HCT116 (cell line): ENCODE data around the gene ITPR1. TPM values are rescaled to one million over a fixed set of nuclear protein-coding genes. Genes with fewer than 3 reads are reported as not detected.

Experiments
- ATAC-seq: fragments of 200-7000 bp; cut with Tn5 transposase; 2 replicates; pipeline ENCODE4 v1.9.1; 2020; ENCODE audit warnings: mild to moderate bottlenecking, moderate library complexity
- BruUV-seq: library from RNA; stranded (reverse); fragments of 400-500 nt; replicated peaks from 2 replicates; lab custom pipeline; 2021; lab: Mats Ljungman, UMichigan
- CTCF ChIA-PET: fragments of 300-600 bp; sonication (Branson Sonifier 250); formaldehyde crosslinking; loops from one replicate; lab custom pipeline; 2021; ENCODE audit warnings: antibody characterized with exemption; lab: Charles Lee
- POLR2A ChIA-PET: fragments of 300-600, 350-600 bp; sonication (Branson Sonifier 250); formaldehyde crosslinking; loops from one replicate; lab custom pipeline; 2021; ENCODE audit warnings: antibody characterized with exemption; lab: Charles Lee
- RAD21 ChIA-PET, 2 experiments: fragments of 300-600 bp; sonication (Branson Sonifier 250); formaldehyde crosslinking; loops; one replicate each; lab custom pipeline; 2023; ENCODE audit warnings: low total read pairs in 2 of 2; ENCODE audit not compliant: uncharacterized antibody in 2 of 2, unreplicated experiment in 2 of 2, low non-redundant PET in 1 of 2; lab: Charles Lee
- DNase-seq: peaks from one replicate; pipeline ENCODE4 v3.0.0-alpha.2; 2010; ENCODE audit warnings: low read depth, low spot score
- H2AFZ ChIP-seq: fragments of 200-600 bp; shearing (Covaris generic), sonication (generic); 2 replicates; pipeline ENCODE4 v1.6.1; 2017; ENCODE audit warnings: low read depth, mixed run types, mixed read lengths, antibody characterized with exemption, low read length; ENCODE audit not compliant: poor library complexity, severe bottlenecking
- H3K27ac ChIP-seq: 2 replicates; pipeline ENCODE4 v1.5.1; 2012; ENCODE audit warnings: low read depth, low read length
- H3K27me3 ChIP-seq: fragments of 200-600 bp; sonication (generic); 2 replicates; pipeline ENCODE4 v1.6.1; 2016; ENCODE audit warnings: mixed run types, low read length, mixed read lengths; ENCODE audit not compliant: insufficient read depth
- H3K36me3 ChIP-seq, 2 experiments: fragments of 200-500 bp in 1 of 2; fragments of 200-600 bp in 1 of 2; sonication (Bioruptor generic) in 1 of 2; sonication (generic) in 1 of 2; 2 replicates each; pipeline versions ENCODE4 v1.5.1 to v1.6.1; 2014 to 2016; ENCODE audit warnings: low read length in 2 of 2, inconsistent platforms in 1 of 2, mixed read lengths in 1 of 2, mixed run types in 1 of 2; ENCODE audit not compliant: insufficient read depth in 2 of 2, control insufficient read depth in 1 of 2
- H3K4me1 ChIP-seq, 2 experiments: fragments of 200-600 bp in 1 of 2; sonication (generic) in 1 of 2; 2 replicates each; pipeline versions ENCODE4 v1.5.1 to v1.6.1; 2012 to 2017; ENCODE audit warnings: low read length in 2 of 2, inconsistent platforms in 1 of 2, mild to moderate bottlenecking in 1 of 2, mixed read lengths in 1 of 2, mixed run types in 1 of 2, moderate library complexity in 1 of 2; ENCODE audit not compliant: insufficient read depth in 2 of 2, control insufficient read depth in 1 of 2
- H3K4me2 ChIP-seq: fragments of 200-600 bp; sonication (generic); 2 replicates; pipeline ENCODE4 v1.6.1; 2017; ENCODE audit warnings: mixed run types, low read length, mixed read lengths
- H3K4me3 ChIP-seq, 2 experiments: fragments of 200-600 bp in 1 of 2; sonication (generic) in 1 of 2; replicated peaks in 1 of 2; 2 replicates each; pipeline ENCODE4 v1.5.1; 2011 to 2016; ENCODE audit warnings: low read length in 2 of 2, control low read depth in 1 of 2, low read depth in 1 of 2, mild to moderate bottlenecking in 1 of 2, mixed read lengths in 1 of 2, mixed run types in 1 of 2
- H3K79me2 ChIP-seq: fragments of 200-600 bp; sonication (generic); 2 replicates; pipeline ENCODE4 v1.6.1; 2017; ENCODE audit warnings: mild to moderate bottlenecking, mixed run types, low read length, moderate library complexity, mixed read lengths; ENCODE audit not compliant: insufficient read depth
- H3K9ac ChIP-seq: fragments of 200-600 bp; sonication (generic); 2 replicates; pipeline ENCODE4 v1.6.1; 2016; ENCODE audit warnings: low read length, mixed read lengths
- H3K9me2 ChIP-seq: fragments of 200-600 bp; sonication (generic), shearing (Covaris generic); 2 replicates; pipeline ENCODE4 v1.6.1; 2017; ENCODE audit warnings: mixed run types, mild to moderate bottlenecking, moderate library complexity; ENCODE audit not compliant: insufficient read depth
- H3K9me3 ChIP-seq, 2 experiments: fragments of 200-500 bp in 1 of 2; fragments of 200-600 bp in 1 of 2; sonication (Bioruptor generic) in 1 of 2; sonication (generic) in 1 of 2; 2 replicates each; pipeline ENCODE4 v1.6.1; 2014 to 2017; ENCODE audit warnings: low read length in 2 of 2, mixed read lengths in 2 of 2, inconsistent platforms in 1 of 2, low read depth in 1 of 2, mild to moderate bottlenecking in 1 of 2, mixed run types in 1 of 2, moderate library complexity in 1 of 2; ENCODE audit not compliant: control insufficient read depth in 1 of 2, insufficient read depth in 1 of 2
- H4K20me1 ChIP-seq: fragments of 200-600 bp; sonication (generic), shearing (Covaris generic); 2 replicates; pipeline ENCODE4 v1.6.1; 2017; ENCODE audit warnings: mixed run types, mild to moderate bottlenecking, moderate library complexity; ENCODE audit not compliant: insufficient read depth
- CEBPB ChIP-seq: IDR thresholded peaks from 2 replicates; pipeline ENCODE4 v1.6.1; 2012; ENCODE audit warnings: low read depth
- EGR1 ChIP-seq: IDR thresholded peaks from 2 replicates; pipeline ENCODE4 v1.6.1; 2012; ENCODE audit warnings: low read depth
- ELF1 ChIP-seq: IDR thresholded peaks from 2 replicates; pipeline ENCODE4 v1.6.1; 2012; ENCODE audit warnings: low read depth, borderline replicate concordance
- EZH2 ChIP-seq: fragments of 200-600 bp; sonication (generic); IDR thresholded peaks from 2 replicates; pipeline ENCODE4 v1.6.1; 2017; ENCODE audit warnings: antibody characterized with exemption, mixed run types
- EZH2phosphoT487 ChIP-seq: fragments of 200-600 bp; IDR thresholded peaks from 2 replicates; pipeline ENCODE4 v1.6.1; 2018; ENCODE audit warnings: antibody characterized with exemption, borderline replicate concordance
- FOSL1 ChIP-seq: IDR thresholded peaks from 2 replicates; pipeline ENCODE4 v1.6.1; 2012; ENCODE audit warnings: low read depth
- JUND ChIP-seq: IDR thresholded peaks from 2 replicates; pipeline ENCODE4 v1.6.1; 2012
- POLR2A ChIP-seq: IDR thresholded peaks from 2 replicates; pipeline ENCODE4 v1.7.0; 2011; ENCODE audit warnings: borderline replicate concordance; ENCODE audit not compliant: insufficient read depth, insufficient read length; ENCODE audit errors: extremely low read depth
- POLR2AphosphoS5 ChIP-seq: IDR thresholded peaks from 2 replicates; pipeline ENCODE4 v1.6.1; 2011; ENCODE audit warnings: mild to moderate bottlenecking, low read depth, low read length, moderate library complexity
- SIN3A ChIP-seq: IDR thresholded peaks from 2 replicates; pipeline ENCODE4 v1.6.1; 2012; ENCODE audit warnings: low read depth
- SP1 ChIP-seq: IDR thresholded peaks from 2 replicates; pipeline ENCODE4 v1.6.1; 2012; ENCODE audit warnings: low read depth
- SRF ChIP-seq: IDR thresholded peaks from 2 replicates; pipeline ENCODE4 v1.6.1; 2012; ENCODE audit warnings: low read depth
- YY1 ChIP-seq: IDR thresholded peaks from 2 replicates; pipeline ENCODE4 v1.6.1; 2011; ENCODE audit warnings: low read length, low read depth, moderate library complexity, mild to moderate bottlenecking; ENCODE audit not compliant: insufficient replicate concordance; ENCODE audit errors: extremely low read depth
- intact Hi-C: fragments of 100-400 bp; cut with micrococcal nuclease; formaldehyde crosslinking; loops from 2 replicates; pipeline ENCODE4 v1.10.0; 2022
- total RNA-seq: library from RNA; stranded (reverse); gene quantifications from one replicate; pipeline ENCODE4 v1.2.1, GENCODE V29; 2021; ENCODE audit not compliant: unreplicated experiment
- TF ChIP-seq, protein P1 (sequence below): IDR thresholded peaks from 2 replicates; pipeline ENCODE4 v1.6.1; 2012; ENCODE audit warnings: low read depth
- TF ChIP-seq, protein P2 (sequence below): IDR thresholded peaks from 2 replicates; pipeline ENCODE4 v1.6.1; 2011; ENCODE audit warnings: mild to moderate bottlenecking, low read length, moderate library complexity; ENCODE audit not compliant: insufficient replicate concordance; ENCODE audit errors: extremely low read depth
- TF ChIP-seq, protein P3 (sequence below): IDR thresholded peaks from 2 replicates; pipeline ENCODE4 v1.6.1; 2012
- TF ChIP-seq, protein P4 (sequence below): IDR thresholded peaks from 2 replicates; pipeline ENCODE4 v1.6.1; 2012

The ITPR1 gene
- total RNA-seq, 1 experiment from 2014 or later: 9.2 TPM

DNA sequence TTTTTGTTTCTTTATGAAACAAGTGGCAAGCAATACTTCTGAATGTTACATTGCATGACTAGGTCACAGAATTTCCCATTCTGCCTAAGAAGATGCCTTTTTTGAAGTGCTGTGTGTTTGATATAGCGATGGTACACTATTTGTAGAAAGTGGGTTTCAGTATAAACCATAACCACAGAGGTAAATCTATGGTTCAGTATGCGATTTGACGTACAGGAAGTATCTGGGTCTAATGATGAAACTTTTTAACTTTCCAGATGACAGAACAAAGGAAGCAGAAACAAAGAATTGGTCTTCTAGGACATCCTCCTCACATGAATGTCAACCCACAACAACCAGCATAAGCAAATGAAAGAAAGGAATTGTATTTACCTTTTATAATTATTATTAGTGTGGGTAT is 352.7 kb downstream of the ITPR1 start:
- H2AFZ ChIP-seq: no peak overlapping the region
- RAD21 ChIA-PET: no interaction called here

DNA sequence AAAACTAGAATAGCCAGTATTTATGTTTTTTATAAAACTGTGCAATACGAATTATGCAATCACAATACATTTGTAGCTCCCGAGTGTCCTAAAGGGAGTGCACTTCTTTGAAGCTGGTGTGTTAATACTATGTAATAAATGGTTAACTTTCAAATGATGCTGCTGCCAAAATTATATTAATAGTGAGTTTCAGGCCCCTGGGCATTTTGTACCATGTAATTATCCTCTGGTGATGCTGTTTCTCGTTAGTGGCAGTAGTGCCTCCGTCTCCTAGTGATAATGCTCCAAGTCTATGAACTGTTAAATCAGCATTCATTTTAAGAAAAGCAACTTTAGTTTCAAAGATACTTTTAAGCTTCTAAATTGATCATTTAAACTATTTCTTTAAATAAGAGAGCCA is 353.4 kb downstream of the ITPR1 start:
- H4K20me1 ChIP-seq: no peaks in the 10 kb centered on the region
- CTCF ChIA-PET: no interaction called here
- TF ChIP-seq, protein P1, sequence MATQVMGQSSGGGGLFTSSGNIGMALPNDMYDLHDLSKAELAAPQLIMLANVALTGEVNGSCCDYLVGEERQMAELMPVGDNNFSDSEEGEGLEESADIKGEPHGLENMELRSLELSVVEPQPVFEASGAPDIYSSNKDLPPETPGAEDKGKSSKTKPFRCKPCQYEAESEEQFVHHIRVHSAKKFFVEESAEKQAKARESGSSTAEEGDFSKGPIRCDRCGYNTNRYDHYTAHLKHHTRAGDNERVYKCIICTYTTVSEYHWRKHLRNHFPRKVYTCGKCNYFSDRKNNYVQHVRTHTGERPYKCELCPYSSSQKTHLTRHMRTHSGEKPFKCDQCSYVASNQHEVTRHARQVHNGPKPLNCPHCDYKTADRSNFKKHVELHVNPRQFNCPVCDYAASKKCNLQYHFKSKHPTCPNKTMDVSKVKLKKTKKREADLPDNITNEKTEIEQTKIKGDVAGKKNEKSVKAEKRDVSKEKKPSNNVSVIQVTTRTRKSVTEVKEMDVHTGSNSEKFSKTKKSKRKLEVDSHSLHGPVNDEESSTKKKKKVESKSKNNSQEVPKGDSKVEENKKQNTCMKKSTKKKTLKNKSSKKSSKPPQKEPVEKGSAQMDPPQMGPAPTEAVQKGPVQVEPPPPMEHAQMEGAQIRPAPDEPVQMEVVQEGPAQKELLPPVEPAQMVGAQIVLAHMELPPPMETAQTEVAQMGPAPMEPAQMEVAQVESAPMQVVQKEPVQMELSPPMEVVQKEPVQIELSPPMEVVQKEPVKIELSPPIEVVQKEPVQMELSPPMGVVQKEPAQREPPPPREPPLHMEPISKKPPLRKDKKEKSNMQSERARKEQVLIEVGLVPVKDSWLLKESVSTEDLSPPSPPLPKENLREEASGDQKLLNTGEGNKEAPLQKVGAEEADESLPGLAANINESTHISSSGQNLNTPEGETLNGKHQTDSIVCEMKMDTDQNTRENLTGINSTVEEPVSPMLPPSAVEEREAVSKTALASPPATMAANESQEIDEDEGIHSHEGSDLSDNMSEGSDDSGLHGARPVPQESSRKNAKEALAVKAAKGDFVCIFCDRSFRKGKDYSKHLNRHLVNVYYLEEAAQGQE: no peak
- TF ChIP-seq EZH2 (no peak), SP1 (no peak), POLR2A (no peak), JUND (no peak), FOSL1 (no peak), SRF (no peak), CEBPB (no peak), SIN3A (no peak), YY1 (no peak), EZH2phosphoT487 (no peak), ELF1 (no peak), EGR1 (no peak)
- TF ChIP-seq, protein P2, sequence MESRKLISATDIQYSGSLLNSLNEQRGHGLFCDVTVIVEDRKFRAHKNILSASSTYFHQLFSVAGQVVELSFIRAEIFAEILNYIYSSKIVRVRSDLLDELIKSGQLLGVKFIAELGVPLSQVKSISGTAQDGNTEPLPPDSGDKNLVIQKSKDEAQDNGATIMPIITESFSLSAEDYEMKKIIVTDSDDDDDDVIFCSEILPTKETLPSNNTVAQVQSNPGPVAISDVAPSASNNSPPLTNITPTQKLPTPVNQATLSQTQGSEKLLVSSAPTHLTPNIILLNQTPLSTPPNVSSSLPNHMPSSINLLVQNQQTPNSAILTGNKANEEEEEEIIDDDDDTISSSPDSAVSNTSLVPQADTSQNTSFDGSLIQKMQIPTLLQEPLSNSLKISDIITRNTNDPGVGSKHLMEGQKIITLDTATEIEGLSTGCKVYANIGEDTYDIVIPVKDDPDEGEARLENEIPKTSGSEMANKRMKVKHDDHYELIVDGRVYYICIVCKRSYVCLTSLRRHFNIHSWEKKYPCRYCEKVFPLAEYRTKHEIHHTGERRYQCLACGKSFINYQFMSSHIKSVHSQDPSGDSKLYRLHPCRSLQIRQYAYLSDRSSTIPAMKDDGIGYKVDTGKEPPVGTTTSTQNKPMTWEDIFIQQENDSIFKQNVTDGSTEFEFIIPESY: no peak
- TF ChIP-seq, protein P3, sequence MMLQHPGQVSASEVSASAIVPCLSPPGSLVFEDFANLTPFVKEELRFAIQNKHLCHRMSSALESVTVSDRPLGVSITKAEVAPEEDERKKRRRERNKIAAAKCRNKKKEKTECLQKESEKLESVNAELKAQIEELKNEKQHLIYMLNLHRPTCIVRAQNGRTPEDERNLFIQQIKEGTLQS: no peak
- TF ChIP-seq, protein P4, sequence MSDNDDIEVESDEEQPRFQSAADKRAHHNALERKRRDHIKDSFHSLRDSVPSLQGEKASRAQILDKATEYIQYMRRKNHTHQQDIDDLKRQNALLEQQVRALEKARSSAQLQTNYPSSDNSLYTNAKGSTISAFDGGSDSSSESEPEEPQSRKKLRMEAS: no peak

More for the DNA sequence above, 352.7 kb downstream of the ITPR1 start:
- no peak overlapping the region for H3K4me2 ChIP-seq
- no peaks in the 10 kb centered on the region for H3K27me3 ChIP-seq
- H3K9me2 ChIP-seq: no peaks in the 10 kb centered on the region
- no TSS peak for BruUV-seq
- no peaks in the 10 kb centered on the region for H4K20me1 ChIP-seq
- intact Hi-C loops: no loop called here
- POLR2A ChIA-PET: no interaction called here
- no peak for TF ChIP-seq POLR2AphosphoS5
- TF ChIP-seq EZH2phosphoT487: no peak
- no peak for TF ChIP-seq EZH2
- TF ChIP-seq SIN3A: no peak
- H3K9ac ChIP-seq: no peak overlapping the region
- H3K36me3 ChIP-seq: no peaks in the 10 kb centered on the region
- no peaks in the 10 kb centered on the region for H3K79me2 ChIP-seq
- H3K4me1 ChIP-seq: no peaks in the 10 kb centered on the region
- H3K9me3 ChIP-seq: no peaks in the 10 kb centered on the region
- no peak overlapping the region for H3K27ac ChIP-seq
- DNase-seq: no peak
- CTCF ChIA-PET: no interaction called here
- ATAC-seq: no peak
- no peak overlapping the region for H3K4me3 ChIP-seq

More for the DNA sequence above, 353.4 kb downstream of the ITPR1 start:
- intact Hi-C loops: no loop called here
- H3K79me2 ChIP-seq: no peaks in the 10 kb centered on the region
- no peak overlapping the region for H3K27ac ChIP-seq
- POLR2A ChIA-PET: no interaction called here
- no peak overlapping the region for H2AFZ ChIP-seq
- RAD21 ChIA-PET: no interaction called here
- no peaks in the 10 kb centered on the region for H3K27me3 ChIP-seq
- H3K9me3 ChIP-seq: no peaks in the 10 kb centered on the region
- H3K36me3 ChIP-seq: no peaks in the 10 kb centered on the region
- H3K9ac ChIP-seq: no peak overlapping the region
- no peaks in the 10 kb centered on the region for H3K4me1 ChIP-seq
- no peak overlapping the region for H3K4me2 ChIP-seq
- H3K4me3 ChIP-seq: no peak overlapping the region
- DNase-seq (no peak), ATAC-seq (no peak)
- no peaks in the 10 kb centered on the region for H3K9me2 ChIP-seq
- BruUV-seq: no TSS peak
